GM10847 (cell line): ENCODE measurements around the gene ZDHHC5.

Experiments used
- POLR2A ChIP-seq: IDR thresholded peaks from 2 replicates; pipeline ENCODE4 v1.6.1; 2011; ENCODE audit not compliant: insufficient read length; ENCODE audit errors: extremely low read depth

The ZDHHC5 gene

DNA sequence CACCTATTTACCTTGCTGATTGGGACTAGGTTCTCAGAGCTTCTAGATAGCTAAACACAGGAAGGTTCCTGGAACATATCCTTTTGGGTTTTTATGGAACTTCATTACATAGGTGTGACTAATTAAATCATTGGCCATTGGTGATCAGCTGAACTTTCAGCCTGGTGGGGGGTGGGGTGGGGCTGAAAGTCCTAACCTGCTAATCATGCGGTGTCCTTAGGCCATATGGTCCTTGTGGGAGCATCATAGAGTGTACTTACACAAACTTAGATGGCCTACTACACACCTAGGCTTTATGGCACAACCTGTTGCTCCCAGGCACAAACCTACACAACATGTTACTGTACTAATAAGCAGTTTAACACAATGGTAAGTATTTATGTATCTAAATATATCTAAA is 64.7 kb downstream of the ZDHHC5 start:
- TF ChIP-seq POLR2A: no peak

DNA sequence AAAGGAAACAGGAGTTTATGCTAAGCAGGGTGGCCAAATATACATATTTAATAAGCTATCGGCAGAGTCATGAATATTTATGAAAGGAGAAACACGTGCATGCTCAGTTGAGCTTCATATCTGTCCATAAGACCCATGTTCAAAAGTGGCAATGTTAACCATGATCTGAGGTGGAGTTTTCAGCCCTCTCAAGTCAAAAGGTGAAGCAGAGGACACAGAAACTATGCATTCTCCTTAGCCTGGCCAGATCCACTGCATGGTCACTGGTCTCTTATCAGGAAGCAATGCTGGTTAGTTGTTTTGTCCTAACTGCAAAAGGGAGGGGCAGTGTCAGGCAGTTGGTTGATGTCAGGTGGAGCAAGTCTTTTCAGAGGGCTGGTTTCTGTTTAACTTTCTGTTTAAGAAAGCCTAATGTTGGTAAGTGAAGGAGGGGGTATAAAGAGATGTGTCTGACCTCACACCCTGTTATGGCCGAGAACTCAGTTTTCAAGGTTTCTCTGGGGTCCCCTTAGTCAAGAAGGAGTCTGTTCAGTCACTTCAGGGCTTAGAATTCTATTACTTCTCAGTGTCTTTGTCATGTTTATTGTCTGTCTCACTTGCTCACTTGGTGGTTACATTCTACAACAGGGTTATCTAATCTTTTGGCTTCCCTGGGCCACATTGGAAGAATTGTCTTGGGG is 67.8 kb downstream of the ZDHHC5 start:
- TF ChIP-seq POLR2A: no peak

DNA sequence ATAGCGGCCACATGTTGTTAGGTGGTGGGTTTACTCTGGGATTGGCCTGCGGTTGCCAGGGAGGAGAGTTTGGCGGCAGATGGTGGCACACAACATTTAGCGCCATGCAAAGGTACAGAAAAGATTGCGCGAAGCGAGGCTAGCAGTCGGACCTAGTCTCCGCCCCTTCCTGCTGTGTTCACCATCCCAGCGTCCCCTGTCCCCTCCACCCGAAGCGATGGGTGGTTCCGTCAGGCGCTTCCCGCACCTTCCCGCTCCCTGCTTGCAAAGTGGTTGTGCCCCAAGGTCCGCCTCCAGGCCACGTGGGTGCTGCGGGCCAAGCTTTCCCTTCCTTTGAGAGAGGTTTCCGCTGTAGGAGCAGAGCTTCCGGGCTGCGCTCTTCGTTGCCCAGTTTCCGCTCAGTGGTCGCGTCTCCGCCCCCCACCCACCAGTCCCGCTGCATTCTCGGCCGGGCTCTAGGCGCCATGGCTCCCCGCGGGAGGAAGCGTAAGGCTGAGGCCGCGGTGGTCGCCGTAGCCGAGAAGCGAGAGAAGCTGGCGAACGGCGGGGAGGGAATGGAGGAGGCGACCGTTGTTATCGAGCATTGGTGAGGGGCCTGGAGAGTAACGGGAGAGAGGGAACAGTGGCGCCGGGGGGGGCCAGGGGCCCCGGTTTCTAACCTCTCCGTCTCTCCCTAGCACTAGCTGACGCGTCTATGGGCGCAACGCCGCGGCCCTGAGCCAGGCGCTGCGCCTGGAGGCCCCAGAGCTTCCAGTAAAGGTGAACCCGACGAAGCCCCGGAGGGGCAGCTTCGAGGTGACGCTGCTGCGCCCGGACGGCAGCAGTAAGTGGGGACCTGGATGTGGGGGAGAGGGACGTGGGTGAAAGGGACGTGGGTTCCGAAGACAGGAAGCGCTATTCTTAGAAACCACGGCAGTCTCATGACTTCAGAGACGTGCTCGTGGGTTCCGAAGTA is 73.5 kb downstream of the ZDHHC5 start, which contains the start of gene SELENOH:
TSS of gene SELENOH (plus strand) at position 360 of the 955 bp plus-strand sequence. CDS start at position 465, 105 bp downstream.
- peak; percentile 80 for TF ChIP-seq POLR2A

DNA sequence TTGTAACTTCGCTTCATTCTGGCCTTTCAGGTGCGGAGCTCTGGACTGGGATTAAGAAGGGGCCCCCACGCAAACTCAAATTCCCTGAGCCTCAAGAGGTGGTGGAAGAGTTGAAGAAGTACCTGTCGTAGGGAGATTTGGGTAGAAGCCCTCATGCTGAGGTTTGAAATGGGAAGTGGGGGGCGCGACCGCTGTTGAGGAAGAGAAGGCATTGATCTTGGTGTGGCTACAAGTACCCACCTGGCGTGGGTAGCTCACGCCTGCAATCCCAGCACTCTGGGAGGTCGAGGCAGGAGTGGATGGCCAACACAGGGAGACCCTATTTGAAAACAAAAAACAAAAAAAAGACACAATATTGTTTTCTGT is 74.2 kb downstream of the ZDHHC5 start:
- TF ChIP-seq POLR2A: no peak

DNA sequence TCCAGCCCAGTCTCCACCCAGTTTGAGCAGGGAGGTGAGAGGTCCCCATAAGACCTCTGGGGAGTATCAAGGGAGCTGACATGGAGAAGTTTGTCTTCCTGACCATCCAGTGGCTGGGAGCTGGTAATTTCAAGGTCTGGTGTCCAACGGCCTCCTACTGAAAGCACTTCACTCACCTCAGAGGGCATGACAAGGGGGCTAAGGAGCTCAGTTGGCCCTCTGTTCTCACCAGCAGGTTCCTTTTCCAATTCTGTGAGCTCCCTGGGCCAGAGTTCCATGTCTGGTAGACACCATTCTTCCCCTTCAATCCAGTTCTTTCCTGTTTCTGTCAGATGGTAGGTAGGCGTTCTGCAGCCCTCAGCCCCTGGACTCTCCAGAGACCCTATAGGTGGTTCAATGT is 76.4 kb downstream of the ZDHHC5 start:
- TF ChIP-seq POLR2A: no peak

DNA sequence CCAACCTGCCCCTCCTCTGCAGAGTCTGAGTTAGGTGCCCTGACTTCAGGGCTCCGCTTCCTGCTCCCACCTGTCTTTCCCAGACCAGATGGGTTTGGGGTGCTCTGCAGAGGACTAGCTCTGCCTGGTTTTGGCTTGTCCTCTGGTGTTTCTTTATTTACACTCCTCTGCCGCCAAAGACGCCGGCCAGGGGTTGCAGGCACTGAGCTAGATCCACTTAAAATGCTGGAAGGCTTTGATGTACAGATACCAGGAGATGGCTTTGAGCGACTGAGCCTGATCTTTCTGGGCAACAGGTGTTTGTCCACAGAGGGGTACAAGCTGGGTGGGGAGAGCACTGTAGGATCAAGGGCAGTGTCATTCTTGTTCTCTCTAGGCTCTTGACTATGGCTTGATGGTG is 77.3 kb downstream of the ZDHHC5 start:
- no peak for TF ChIP-seq POLR2A

DNA sequence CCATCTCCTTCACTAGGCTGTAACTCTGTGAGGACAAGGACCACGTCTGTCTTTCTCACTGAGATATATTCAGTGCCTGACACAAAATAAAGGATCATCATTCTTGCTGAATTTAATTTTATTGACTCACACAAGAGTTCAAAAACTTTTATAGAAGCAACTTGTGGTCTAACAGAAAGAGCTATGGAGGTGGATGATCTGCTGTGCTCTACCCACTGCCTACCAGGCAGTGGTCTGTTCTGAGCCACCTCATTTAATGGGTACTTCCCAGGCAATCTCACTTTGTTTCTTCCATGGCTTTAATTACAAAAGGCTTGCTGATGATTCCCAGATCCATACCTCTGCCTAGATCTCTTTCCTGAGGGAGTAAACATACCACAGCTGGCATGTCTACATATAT is 79.0 kb downstream of the ZDHHC5 start:
- TF ChIP-seq POLR2A: no peak
